ENCODE measurements around the gene COX19.

GRCh38 chr7:961546-962400, 13.6 kb downstream of the COX19 start:
- TF ChIP-seq, protein P1, sequence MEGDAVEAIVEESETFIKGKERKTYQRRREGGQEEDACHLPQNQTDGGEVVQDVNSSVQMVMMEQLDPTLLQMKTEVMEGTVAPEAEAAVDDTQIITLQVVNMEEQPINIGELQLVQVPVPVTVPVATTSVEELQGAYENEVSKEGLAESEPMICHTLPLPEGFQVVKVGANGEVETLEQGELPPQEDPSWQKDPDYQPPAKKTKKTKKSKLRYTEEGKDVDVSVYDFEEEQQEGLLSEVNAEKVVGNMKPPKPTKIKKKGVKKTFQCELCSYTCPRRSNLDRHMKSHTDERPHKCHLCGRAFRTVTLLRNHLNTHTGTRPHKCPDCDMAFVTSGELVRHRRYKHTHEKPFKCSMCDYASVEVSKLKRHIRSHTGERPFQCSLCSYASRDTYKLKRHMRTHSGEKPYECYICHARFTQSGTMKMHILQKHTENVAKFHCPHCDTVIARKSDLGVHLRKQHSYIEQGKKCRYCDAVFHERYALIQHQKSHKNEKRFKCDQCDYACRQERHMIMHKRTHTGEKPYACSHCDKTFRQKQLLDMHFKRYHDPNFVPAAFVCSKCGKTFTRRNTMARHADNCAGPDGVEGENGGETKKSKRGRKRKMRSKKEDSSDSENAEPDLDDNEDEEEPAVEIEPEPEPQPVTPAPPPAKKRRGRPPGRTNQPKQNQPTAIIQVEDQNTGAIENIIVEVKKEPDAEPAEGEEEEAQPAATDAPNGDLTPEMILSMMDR (conservative IDR thresholded peaks at IDR 0.05; ENCODE audit: low read depth, low read length) = no peak
- no peak for TF ChIP-seq EZH2 (IDR thresholded peaks at IDR 0.05; ENCODE audit: low read length, unreplicated experiment)
- no peak for TF ChIP-seq EZH2phosphoT487 (IDR thresholded peaks at IDR 0.05; ENCODE audit: borderline replicate concordance, low read length)

Measured in PC-3 (cell line).